A673 (cell line): ENCODE results near the gene TMC1.

Source experiments
- EZH2 ChIP-seq: fragments of 200-600 bp; sonication (generic); IDR thresholded peaks from 2 replicates; pipeline ENCODE4 v1.6.1; 2017; ENCODE audit warnings: borderline replicate concordance, low read depth, mild to moderate bottlenecking, mixed read lengths, antibody characterized with exemption, low read length; ENCODE audit not compliant: poor library complexity, severe bottlenecking
- TF ChIP-seq, protein P1 (sequence below): fragments of 300-800, 200-600 bp; sonication (generic); conservative IDR thresholded peaks from 2 replicates; pipeline ENCODE4 v1.5.1; 2017; ENCODE audit warnings: low read depth, mild to moderate bottlenecking, antibody characterized with exemption, low read length, moderate library complexity, mixed read lengths

DNA sequence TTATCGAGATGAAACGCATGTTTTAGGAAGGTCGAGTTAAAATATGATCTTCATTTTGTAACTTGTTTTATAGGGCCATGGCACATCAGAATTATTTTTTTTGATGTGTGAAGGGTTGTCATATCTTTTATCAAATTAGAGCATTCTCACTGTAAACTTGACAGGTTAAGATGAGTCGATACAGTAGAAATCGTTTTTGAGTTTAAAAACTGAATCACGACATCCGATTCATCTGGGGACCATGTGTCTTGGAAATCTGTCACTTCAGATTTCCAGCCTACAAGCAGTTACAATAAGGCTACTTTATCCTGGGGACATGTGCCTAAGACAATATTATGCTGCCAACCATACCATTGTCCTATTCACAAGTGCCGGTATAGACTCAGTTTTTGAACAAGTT is 295.3 kb downstream of the TMC1 start:
- TF ChIP-seq, protein P1, sequence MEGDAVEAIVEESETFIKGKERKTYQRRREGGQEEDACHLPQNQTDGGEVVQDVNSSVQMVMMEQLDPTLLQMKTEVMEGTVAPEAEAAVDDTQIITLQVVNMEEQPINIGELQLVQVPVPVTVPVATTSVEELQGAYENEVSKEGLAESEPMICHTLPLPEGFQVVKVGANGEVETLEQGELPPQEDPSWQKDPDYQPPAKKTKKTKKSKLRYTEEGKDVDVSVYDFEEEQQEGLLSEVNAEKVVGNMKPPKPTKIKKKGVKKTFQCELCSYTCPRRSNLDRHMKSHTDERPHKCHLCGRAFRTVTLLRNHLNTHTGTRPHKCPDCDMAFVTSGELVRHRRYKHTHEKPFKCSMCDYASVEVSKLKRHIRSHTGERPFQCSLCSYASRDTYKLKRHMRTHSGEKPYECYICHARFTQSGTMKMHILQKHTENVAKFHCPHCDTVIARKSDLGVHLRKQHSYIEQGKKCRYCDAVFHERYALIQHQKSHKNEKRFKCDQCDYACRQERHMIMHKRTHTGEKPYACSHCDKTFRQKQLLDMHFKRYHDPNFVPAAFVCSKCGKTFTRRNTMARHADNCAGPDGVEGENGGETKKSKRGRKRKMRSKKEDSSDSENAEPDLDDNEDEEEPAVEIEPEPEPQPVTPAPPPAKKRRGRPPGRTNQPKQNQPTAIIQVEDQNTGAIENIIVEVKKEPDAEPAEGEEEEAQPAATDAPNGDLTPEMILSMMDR = no peak
- no peak for TF ChIP-seq EZH2
